ENCODE results near the gene LRRC61. TPM values are rescaled to one million over a fixed set of nuclear protein-coding genes. Genes with fewer than 3 reads are reported as not detected.
A peak's percentile ranks its signal among the peaks of the same experiment; 100 is the strongest.
"Not testable (repeated sequence)": the region's sequence is repeated elsewhere in the genome, so short reads cannot be mapped to it uniquely, and the experiment has no call there.

Gene LRRC61
- total RNA-seq, 1 donor from 2014 or later = 26.1 TPM

GRCh38 chr7:150381096-150381495 is 57.9 kb downstream of the LRRC61 start:
- no peaks in the 10 kb centered on the region for H3K9me3 Mint-ChIP-seq

GRCh38 chr7:150381785-150382122 is 58.6 kb downstream of the LRRC61 start:
- H3K9me3 Mint-ChIP-seq = no peaks in the 10 kb centered on the region
- H3K36me3 Mint-ChIP-seq (ENCODE audit: low read depth) = peaks cover 9% of the 10 kb centered on the region
- peaks cover 42% of the 10 kb centered on the region for H3K4me1 Mint-ChIP-seq (ENCODE audit: low read depth)
- H3K4me3 Mint-ChIP-seq = no peak overlapping the region
- DNase-seq (ENCODE audit: low spot score) = no peak
- no peaks in the 10 kb centered on the region for H3K27me3 Mint-ChIP-seq (ENCODE audit: insufficient read depth)
- intact Hi-C loops (cut with micrococcal nuclease) = no loop called here
- no peak overlapping the region for H3K27ac Mint-ChIP-seq

More at GRCh38 chr7:150381096-150381495, 57.9 kb downstream of the LRRC61 start:
- Mint-ChIP-seq H3K36me3 (ENCODE audit: low read depth) (peaks cover 3% of the 10 kb centered on the region), H3K4me3 (peak overlapping the region; percentile 54), H3K27ac (no peak overlapping the region), H3K27me3 (ENCODE audit: insufficient read depth) (no peaks in the 10 kb centered on the region), H3K4me1 (ENCODE audit: low read depth) (peaks cover 49% of the 10 kb centered on the region)
- DNase-seq (ENCODE audit: low spot score) = no peak
- intact Hi-C loops (cut with micrococcal nuclease) = no loop called here

GRCh38 chr7:150382123-150382843 is 59.1 kb downstream of the LRRC61 start:
- H3K27me3 Mint-ChIP-seq (ENCODE audit: insufficient read depth) = no peaks in the 10 kb centered on the region
- no peaks in the 10 kb centered on the region for H3K9me3 Mint-ChIP-seq
- H3K4me1 Mint-ChIP-seq (ENCODE audit: low read depth) = peaks cover 38% of the 10 kb centered on the region
- H3K27ac Mint-ChIP-seq = no peak overlapping the region
- no peak overlapping the region for H3K4me3 Mint-ChIP-seq
- no peak for DNase-seq (ENCODE audit: low spot score)
- peaks cover 9% of the 10 kb centered on the region for H3K36me3 Mint-ChIP-seq (ENCODE audit: low read depth)
- intact Hi-C loops (cut with micrococcal nuclease) = no loop called here

GRCh38 chr7:150382844-150383225 is 59.7 kb downstream of the LRRC61 start:
- intact Hi-C loops (cut with micrococcal nuclease) = no loop called here
- H3K4me3 Mint-ChIP-seq = no peak overlapping the region
- no peaks in the 10 kb centered on the region for H3K9me3 Mint-ChIP-seq
- peaks cover 32% of the 10 kb centered on the region for H3K4me1 Mint-ChIP-seq (ENCODE audit: low read depth)
- no peak for DNase-seq (ENCODE audit: low spot score)
- no peaks in the 10 kb centered on the region for H3K27me3 Mint-ChIP-seq (ENCODE audit: insufficient read depth)
- no peak overlapping the region for H3K27ac Mint-ChIP-seq
- peaks cover 9% of the 10 kb centered on the region for H3K36me3 Mint-ChIP-seq (ENCODE audit: low read depth)

- peaks cover 9% of the 10 kb centered on the region for H3K36me3 Mint-ChIP-seq (ENCODE audit: low read depth)
- H3K27ac Mint-ChIP-seq = no peak overlapping the region
- H3K9me3 Mint-ChIP-seq = no peaks in the 10 kb centered on the region
- no peaks in the 10 kb centered on the region for H3K27me3 Mint-ChIP-seq (ENCODE audit: insufficient read depth)
- DNase-seq (ENCODE audit: low spot score) = no peak
- H3K4me3 Mint-ChIP-seq = no peak overlapping the region
- intact Hi-C loops (cut with micrococcal nuclease) = no loop called here
- peaks cover 27% of the 10 kb centered on the region for H3K4me1 Mint-ChIP-seq (ENCODE audit: low read depth)
Measured at GRCh38 chr7:150383710-150384397, 60.7 kb downstream of the LRRC61 start.

- H3K4me3 Mint-ChIP-seq = no peak overlapping the region
- DNase-seq (ENCODE audit: low spot score) = no peak
- H3K27ac Mint-ChIP-seq = no peak overlapping the region
- no peaks in the 10 kb centered on the region for H3K9me3 Mint-ChIP-seq
- peaks cover 9% of the 10 kb centered on the region for H3K36me3 Mint-ChIP-seq (ENCODE audit: low read depth)
- intact Hi-C loops (cut with micrococcal nuclease) = no loop called here
- peaks cover 25% of the 10 kb centered on the region for H3K4me1 Mint-ChIP-seq (ENCODE audit: low read depth)
- no peaks in the 10 kb centered on the region for H3K27me3 Mint-ChIP-seq (ENCODE audit: insufficient read depth)
Measured at GRCh38 chr7:150384406-150385301, 61.5 kb downstream of the LRRC61 start.

- Mint-ChIP-seq H3K9me3 (no peaks in the 10 kb centered on the region), H3K36me3 (ENCODE audit: low read depth) (peaks cover 10% of the 10 kb centered on the region), H3K4me3 (no peak overlapping the region), H3K4me1 (ENCODE audit: low read depth) (peaks cover 18% of the 10 kb centered on the region), H3K27ac (no peak overlapping the region), H3K27me3 (ENCODE audit: insufficient read depth) (no peaks in the 10 kb centered on the region)
- intact Hi-C loops (cut with micrococcal nuclease) = no loop called here
- DNase-seq (ENCODE audit: low spot score) = no peak
Measured at GRCh38 chr7:150385302-150385723, 62.2 kb downstream of the LRRC61 start.

- DNase-seq (ENCODE audit: low spot score); H3K27ac Mint-ChIP-seq; H3K4me3 Mint-ChIP-seq; intact Hi-C loops (cut with micrococcal nuclease); H3K27me3 Mint-ChIP-seq (ENCODE audit: insufficient read depth); H3K9me3 Mint-ChIP-seq: not testable (repeated sequence)
- Mint-ChIP-seq H3K4me1 (ENCODE audit: low read depth) (peaks cover 13% of the 10 kb centered on the region), H3K36me3 (ENCODE audit: low read depth) (peaks cover 16% of the 10 kb centered on the region)
Measured at GRCh38 chr7:150385884-150386283, 62.7 kb downstream of the LRRC61 start.

Other genes with a start within 250 kb of the LRRC61 start
- 8.2 and 9.8 TPM in 2 replicates for gene ACTR3C, start 190 bp downstream of the LRRC61 start, total RNA-seq
- gene RARRES2, start 18.3 kb downstream of the LRRC61 start, total RNA-seq = not detected in 2 replicates
- 67.2 and 67.4 TPM in 2 replicates for gene REPIN1, start 45.5 kb downstream of the LRRC61 start, total RNA-seq
- 3.9 and 4.5 TPM in 2 replicates for gene ZNF775, start 56.0 kb downstream of the LRRC61 start, total RNA-seq
- 9.2 and 9.4 TPM in 2 replicates for gene GIMAP8, start 127.3 kb downstream of the LRRC61 start, total RNA-seq
- gene GIMAP7, start 191.5 kb downstream of the LRRC61 start, total RNA-seq = 46.9 and 55.1 TPM in 2 replicates
- gene GIMAP4, start 244.0 kb downstream of the LRRC61 start, total RNA-seq = 84.2 and 87.4 TPM in 2 replicates